ENCODE data around the gene KIF1C.

- TF ChIP-seq, protein P1, sequence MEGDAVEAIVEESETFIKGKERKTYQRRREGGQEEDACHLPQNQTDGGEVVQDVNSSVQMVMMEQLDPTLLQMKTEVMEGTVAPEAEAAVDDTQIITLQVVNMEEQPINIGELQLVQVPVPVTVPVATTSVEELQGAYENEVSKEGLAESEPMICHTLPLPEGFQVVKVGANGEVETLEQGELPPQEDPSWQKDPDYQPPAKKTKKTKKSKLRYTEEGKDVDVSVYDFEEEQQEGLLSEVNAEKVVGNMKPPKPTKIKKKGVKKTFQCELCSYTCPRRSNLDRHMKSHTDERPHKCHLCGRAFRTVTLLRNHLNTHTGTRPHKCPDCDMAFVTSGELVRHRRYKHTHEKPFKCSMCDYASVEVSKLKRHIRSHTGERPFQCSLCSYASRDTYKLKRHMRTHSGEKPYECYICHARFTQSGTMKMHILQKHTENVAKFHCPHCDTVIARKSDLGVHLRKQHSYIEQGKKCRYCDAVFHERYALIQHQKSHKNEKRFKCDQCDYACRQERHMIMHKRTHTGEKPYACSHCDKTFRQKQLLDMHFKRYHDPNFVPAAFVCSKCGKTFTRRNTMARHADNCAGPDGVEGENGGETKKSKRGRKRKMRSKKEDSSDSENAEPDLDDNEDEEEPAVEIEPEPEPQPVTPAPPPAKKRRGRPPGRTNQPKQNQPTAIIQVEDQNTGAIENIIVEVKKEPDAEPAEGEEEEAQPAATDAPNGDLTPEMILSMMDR (IDR thresholded peaks at IDR 0.05): no peak
- no peak for TF ChIP-seq POLR2A (IDR thresholded peaks at IDR 0.05)
Observed at GRCh38 chr17:4998027-4998731, 429 bp downstream of the KIF1C start.
